Fibroblast of skin of left quadriceps (primary cell): ENCODE measurements around the gene APP.
"Not testable (repeated sequence)": the region's sequence is repeated elsewhere in the genome, so short reads cannot be mapped to it uniquely, and the experiment has no call there.

Experiments used
- DNase-seq, 2 experiments: peaks; one replicate each; pipeline ENCODE4 v3.0.0-alpha.2; 2013; ENCODE audit warnings: low read depth in 2 of 2

Gene APP

GRCh38 chr21:26023406-26023805 is 147.2 kb downstream of the APP start:
- DNase-seq, result not testable (repeated sequence)

- DNase-seq, result not testable (repeated sequence)
Observed at GRCh38 chr21:26022598-26023337, 147.8 kb downstream of the APP start.

GRCh38 chr21:26020510-26020909 is 150.1 kb downstream of the APP start:
- no peak for DNase-seq

GRCh38 chr21:26020081-26020480 is 150.5 kb downstream of the APP start:
- no peak for DNase-seq

- DNase-seq, result no peak
Observed at GRCh38 chr21:26019236-26019635, 151.3 kb downstream of the APP start.

- DNase-seq, result no peak
Observed at GRCh38 chr21:26013970-26014369, 156.6 kb downstream of the APP start.

- DNase-seq, result not testable (repeated sequence)
Observed at GRCh38 chr21:26012482-26012881, 158.1 kb downstream of the APP start.

GRCh38 chr21:26011292-26011940 is 159.2 kb downstream of the APP start:
- no peak for DNase-seq

- DNase-seq, result no peak
Observed at GRCh38 chr21:26007951-26008498, 162.5 kb downstream of the APP start.

- no peak for DNase-seq
Observed at GRCh38 chr21:26005464-26005863, 165.1 kb downstream of the APP start.

GRCh38 chr21:26003404-26003803 is 167.2 kb downstream of the APP start:
- no peak for DNase-seq

- no peak for DNase-seq
Observed at GRCh38 chr21:26001356-26001755, 169.2 kb downstream of the APP start.

GRCh38 chr21:25999921-26000582 is 170.5 kb downstream of the APP start:
- DNase-seq, result no peak

- DNase-seq, result no peak
Observed at GRCh38 chr21:25997788-25998611, 172.6 kb downstream of the APP start.

GRCh38 chr21:25995278-25995677 is 175.3 kb downstream of the APP start:
- no peak for DNase-seq

GRCh38 chr21:25994758-25995163 is 175.8 kb downstream of the APP start:
- DNase-seq, result no peak

- no peak for DNase-seq
Observed at GRCh38 chr21:25988738-25989137, 181.8 kb downstream of the APP start.

GRCh38 chr21:25987531-25987930 is 183.0 kb downstream of the APP start:
- no peak for DNase-seq

- DNase-seq, result no peak
Observed at GRCh38 chr21:25986928-25987327, 183.6 kb downstream of the APP start.

- no peak for DNase-seq
Observed at GRCh38 chr21:25985990-25986389, 184.6 kb downstream of the APP start.

- no peak for DNase-seq
Observed at GRCh38 chr21:25984538-25984937, 186.0 kb downstream of the APP start.

GRCh38 chr21:25983745-25984144 is 186.8 kb downstream of the APP start:
- DNase-seq, result no peak
